Measurements from ENCODE around the gene BANF1.

The BANF1 gene

GRCh38 chr11:66039765-66040164 lies 37.5 kb downstream of the BANF1 start:
- no peak for DNase-seq (ENCODE audit: low spot score)

- no peak for DNase-seq (ENCODE audit: low spot score)
These were observed 40.1 kb downstream of the BANF1 start for GRCh38 chr11:66042227-66042995.

GRCh38 chr11:66042996-66043906 lies 40.9 kb downstream of the BANF1 start:
- DNase-seq (ENCODE audit: low spot score), result no peak

- no peak for DNase-seq (ENCODE audit: low spot score)
These were observed 42.5 kb downstream of the BANF1 start for GRCh38 chr11:66044757-66045156.

DNA sequence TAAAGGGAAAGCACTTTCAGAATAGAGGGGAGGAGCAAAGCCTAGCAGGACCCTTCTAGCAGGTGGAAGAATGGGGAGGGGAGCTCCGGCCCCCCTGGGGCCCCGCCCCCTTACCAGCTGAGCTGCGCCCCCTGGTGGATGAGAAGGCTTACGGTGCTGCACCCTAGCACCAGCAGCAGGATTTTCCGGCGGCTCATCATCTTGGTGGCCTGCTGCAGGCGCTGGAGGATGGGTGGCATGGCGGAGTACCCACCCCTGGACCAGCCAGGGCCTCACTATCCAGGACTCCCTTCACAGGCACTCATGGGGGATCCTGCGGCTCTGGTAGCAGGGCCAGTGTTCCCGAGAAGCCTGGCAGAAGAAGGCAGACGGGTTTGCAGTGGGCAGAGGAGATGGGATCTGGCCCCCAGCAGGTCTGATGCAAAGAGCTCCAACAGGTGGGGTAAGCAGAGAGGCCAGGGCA lies 42.9 kb downstream of the BANF1 start:
- peak; percentile 93 for DNase-seq (ENCODE audit: low spot score)

GRCh38 chr11:66046901-66047300 lies 44.6 kb downstream of the BANF1 start:
- no peak for DNase-seq (ENCODE audit: low spot score)

GRCh38 chr11:66047541-66048365 lies 45.5 kb downstream of the BANF1 start:
- no peak for DNase-seq (ENCODE audit: low spot score)

DNA sequence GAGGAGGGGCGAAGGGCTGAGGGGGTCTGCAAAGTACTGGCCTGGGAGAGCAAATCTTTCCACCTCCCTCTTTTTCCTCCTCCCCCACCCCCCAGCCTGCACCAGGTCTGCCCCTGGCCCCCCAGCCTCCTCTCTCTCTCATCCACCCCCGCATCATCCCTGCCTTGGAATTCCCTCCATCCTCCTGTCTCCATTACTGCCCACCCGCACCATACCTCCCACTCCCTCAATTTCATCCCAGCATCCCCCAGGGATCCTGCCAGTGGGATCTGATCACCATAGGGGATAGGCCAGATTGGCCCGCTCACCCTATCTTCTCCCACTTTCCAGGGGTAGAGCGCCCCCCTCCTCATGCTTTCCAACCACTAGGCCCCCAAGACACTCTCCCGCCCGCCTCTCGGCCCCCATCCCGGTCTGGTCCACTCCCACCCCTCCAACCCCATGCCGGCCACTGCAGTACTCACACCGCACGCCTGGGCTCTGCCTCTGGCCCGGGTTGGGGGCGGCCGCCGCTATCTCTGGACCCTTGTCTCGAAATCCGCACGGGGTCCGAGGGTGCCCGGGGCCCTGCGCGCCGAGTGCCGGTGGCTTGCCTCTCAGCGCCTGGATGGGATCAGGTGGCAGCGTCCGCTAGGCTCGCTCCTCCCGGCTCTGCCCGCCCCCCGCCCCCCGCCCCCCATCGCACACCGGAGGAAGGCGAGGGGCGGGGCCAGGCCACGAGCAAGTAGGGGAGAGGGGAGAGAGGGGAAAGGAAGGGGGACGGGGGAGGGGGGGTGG lies 46.4 kb downstream of the BANF1 start, which contains the start of gene GAL3ST3:
TSS of gene GAL3ST3 (minus strand) at position 615 of the 777 bp plus-strand sequence. CDS start 3,746 bp downstream, outside the sequence.
- no peak for DNase-seq (ENCODE audit: low spot score)

GRCh38 chr11:66050581-66051231 lies 48.4 kb downstream of the BANF1 start:
- DNase-seq (ENCODE audit: low spot score), result no peak

DNA sequence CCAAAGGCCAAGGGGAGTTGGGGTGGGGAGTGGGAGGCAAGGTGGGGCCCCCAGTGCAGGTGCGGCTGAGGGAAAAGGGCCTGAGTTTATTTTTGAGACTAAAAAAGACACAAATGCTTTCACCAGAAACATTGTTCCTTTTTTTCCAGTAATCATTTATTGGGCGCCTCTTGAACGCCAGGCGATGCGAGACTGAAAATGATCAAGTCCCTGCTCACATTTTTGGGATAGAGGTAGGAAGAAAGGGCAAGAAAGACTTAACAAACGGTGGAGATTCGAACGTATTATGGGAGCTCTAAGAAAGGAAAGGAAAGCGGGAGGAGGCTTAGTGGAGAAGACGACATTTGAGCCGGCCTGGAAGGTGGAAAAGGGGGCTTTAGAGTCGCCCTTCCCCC lies 49.1 kb downstream of the BANF1 start:
- no peak for DNase-seq (ENCODE audit: low spot score)

GRCh38 chr11:66051766-66052663 lies 49.7 kb downstream of the BANF1 start, which contains the start of gene SF3B2:
Gene SF3B2, plus strand, starts transcription at chr11:66052364. Its CDS starts 21 bp downstream, at chr11:66052385.
- peak; percentile 97 for DNase-seq (ENCODE audit: low spot score)

DNA sequence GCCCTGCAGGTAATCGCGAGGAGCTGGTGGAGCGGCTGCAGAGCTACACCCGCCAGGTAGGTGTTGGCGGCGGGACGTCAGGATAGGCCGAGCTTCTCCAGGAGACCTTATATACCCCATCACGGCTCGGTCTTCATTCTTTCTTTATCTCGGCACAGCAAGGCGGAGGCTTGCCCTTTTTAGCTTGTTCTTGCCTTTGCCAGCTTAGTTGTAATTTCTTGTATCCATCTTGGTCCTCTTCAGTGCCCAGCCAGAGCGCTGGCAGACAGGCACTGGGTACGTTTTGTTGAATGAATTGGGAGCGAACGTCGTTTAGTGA lies 50.3 kb downstream of the BANF1 start:
- no peak for DNase-seq (ENCODE audit: low spot score)

All from D341Med (cell line).